ENCODE measurements around the gene TNFRSF19.

Gene TNFRSF19

GRCh38 chr13:23628765-23629565 lies 58.8 kb downstream of the TNFRSF19 start:
- DNase-seq (ENCODE audit: low read depth) = no peak

- DNase-seq (ENCODE audit: low read depth) = no peak
These were observed 59.5 kb downstream of the TNFRSF19 start for GRCh38 chr13:23629566-23630272.

- no peak for DNase-seq (ENCODE audit: low read depth)
These were observed 60.3 kb downstream of the TNFRSF19 start for GRCh38 chr13:23630349-23631093.

- DNase-seq (ENCODE audit: low read depth) = no peak
These were observed 61.3 kb downstream of the TNFRSF19 start for GRCh38 chr13:23631311-23632047.

GRCh38 chr13:23632048-23632582 lies 61.9 kb downstream of the TNFRSF19 start:
- no peak for DNase-seq (ENCODE audit: low read depth)

GRCh38 chr13:23632741-23633140 lies 62.5 kb downstream of the TNFRSF19 start:
- no peak for DNase-seq (ENCODE audit: low read depth)

GRCh38 chr13:23634897-23635296 lies 64.7 kb downstream of the TNFRSF19 start:
- DNase-seq (ENCODE audit: low read depth) = no peak

GRCh38 chr13:23636360-23636759 lies 66.1 kb downstream of the TNFRSF19 start:
- DNase-seq (ENCODE audit: low read depth) = no peak

GRCh38 chr13:23637829-23638228 lies 67.6 kb downstream of the TNFRSF19 start:
- DNase-seq (ENCODE audit: low read depth) = no peak

GRCh38 chr13:23639674-23640073 lies 69.5 kb downstream of the TNFRSF19 start:
- DNase-seq (ENCODE audit: low read depth) = no peak

- no peak for DNase-seq (ENCODE audit: low read depth)
These were observed 71.9 kb downstream of the TNFRSF19 start for GRCh38 chr13:23642110-23642509.

GRCh38 chr13:23643338-23644125 lies 73.3 kb downstream of the TNFRSF19 start:
- DNase-seq (ENCODE audit: low read depth) = no peak

GRCh38 chr13:23644126-23644419 lies 73.9 kb downstream of the TNFRSF19 start:
- no peak for DNase-seq (ENCODE audit: low read depth)

GRCh38 chr13:23644527-23645138 lies 74.4 kb downstream of the TNFRSF19 start:
- DNase-seq (ENCODE audit: low read depth) = no peak

- DNase-seq (ENCODE audit: low read depth) = no peak
These were observed 75.6 kb downstream of the TNFRSF19 start for GRCh38 chr13:23645851-23646250.

GRCh38 chr13:23651439-23651838 lies 81.2 kb downstream of the TNFRSF19 start:
- DNase-seq (ENCODE audit: low read depth) = no peak

GRCh38 chr13:23651887-23652286 lies 81.7 kb downstream of the TNFRSF19 start:
- no peak for DNase-seq (ENCODE audit: low read depth)

GRCh38 chr13:23652909-23653726 lies 82.9 kb downstream of the TNFRSF19 start:
- no peak for DNase-seq (ENCODE audit: low read depth)
